Loucy (cell line): Measurements from ENCODE around the gene F3.

Experiments
- H2AFZ ChIP-seq: fragments of 200-600 bp; sonication (generic); 2 replicates; pipeline ENCODE4 v1.6.0; 2016; ENCODE audit warnings: antibody characterized with exemption, mild to moderate bottlenecking, low read length, moderate library complexity
- H3F3A ChIP-seq: fragments of 200-600 bp; 2 replicates; pipeline ENCODE4 v1.6.0; 2016; ENCODE audit warnings: antibody characterized with exemption, low read depth, mild to moderate bottlenecking
- H3K27me3 ChIP-seq: fragments of 200-600 bp; sonication (generic); 2 replicates; pipeline ENCODE4 v1.6.1; 2014; ENCODE audit warnings: low read length, mild to moderate bottlenecking; ENCODE audit not compliant: insufficient read depth, poor library complexity, severe bottlenecking
- H3K36me3 ChIP-seq: fragments of 200-600 bp; sonication (generic); 2 replicates; pipeline ENCODE4 v1.6.1; 2016; ENCODE audit warnings: low read length; ENCODE audit not compliant: insufficient read depth
- H3K4me1 ChIP-seq: fragments of 200-600 bp; sonication (generic); 2 replicates; pipeline ENCODE4 v1.5.1; 2014; ENCODE audit warnings: low read length, mild to moderate bottlenecking; ENCODE audit not compliant: insufficient read depth, poor library complexity, severe bottlenecking
- H3K4me2 ChIP-seq: fragments of 200-600 bp; sonication (generic); 2 replicates; pipeline ENCODE4 v1.6.0; 2014; ENCODE audit warnings: antibody characterized with exemption, low read length, low read depth, mild to moderate bottlenecking; ENCODE audit not compliant: poor library complexity, severe bottlenecking
- H3K4me3 ChIP-seq: fragments of 200-600 bp; sonication (generic); 2 replicates; pipeline ENCODE4 v1.5.1; 2014; ENCODE audit warnings: low read length, mild to moderate bottlenecking, mixed read lengths; ENCODE audit not compliant: poor library complexity, severe bottlenecking
- H3K79me2 ChIP-seq: fragments of 200-600 bp; sonication (generic); 2 replicates; pipeline ENCODE4 v1.6.1; 2014; ENCODE audit warnings: low read length; ENCODE audit not compliant: insufficient read depth
- H3K9ac ChIP-seq: fragments of 200-600 bp; sonication (generic); 2 replicates; pipeline ENCODE4 v1.6.0; 2014; ENCODE audit warnings: mild to moderate bottlenecking, low read depth, low read length, moderate library complexity; ENCODE audit not compliant: poor library complexity, severe bottlenecking
- H3K9me2 ChIP-seq: fragments of 200-600 bp; sonication (generic); replicated peaks from 2 replicates; pipeline ENCODE4 v1.6.1; 2016; ENCODE audit warnings: low read depth, low read length, mixed read lengths
- H3K9me3 ChIP-seq: fragments of 200-600 bp; sonication (generic); 2 replicates; pipeline ENCODE4 v1.6.1; 2014; ENCODE audit warnings: mild to moderate bottlenecking, antibody characterized with exemption, low read length, low read depth; ENCODE audit not compliant: insufficient read depth
- H4K20me1 ChIP-seq: fragments of 200-600 bp; sonication (generic); 2 replicates; pipeline ENCODE4 v1.6.0; 2014; ENCODE audit warnings: antibody characterized with exemption, low read length, mild to moderate bottlenecking; ENCODE audit not compliant: insufficient read depth, poor library complexity, severe bottlenecking
- CTCF ChIP-seq: fragments of 200-600 bp; sonication (generic); conservative IDR thresholded peaks from 2 replicates; pipeline ENCODE4 v1.5.1; 2014; ENCODE audit warnings: mild to moderate bottlenecking, antibody characterized with exemption, low read length
- EZH2phosphoT487 ChIP-seq: fragments of 200-600 bp; IDR thresholded peaks from 2 replicates; pipeline ENCODE4 v1.6.1; 2018; ENCODE audit warnings: antibody characterized with exemption, mild to moderate bottlenecking, moderate library complexity, borderline replicate concordance

The F3 gene

GRCh38 chr1:94553931-94554330 lies 12.4 kb upstream of the F3 start:
- Histone ChIP-seq H4K20me1 (no peaks in the 10 kb centered on the region), H3K9me3 (no peaks in the 10 kb centered on the region), H3K27me3 (no peaks in the 10 kb centered on the region), H3K9ac (no peak overlapping the region), H3K79me2 (no peaks in the 10 kb centered on the region), H3K36me3 (no peaks in the 10 kb centered on the region), H3K4me3 (no peak overlapping the region), H3K9me2 (no peaks in the 10 kb centered on the region), H3F3A (no peaks in the 10 kb centered on the region), H2AFZ (no peak overlapping the region), H3K4me1 (no peaks in the 10 kb centered on the region), H3K4me2 (no peak overlapping the region)
- no peak for TF ChIP-seq CTCF
- TF ChIP-seq EZH2phosphoT487: no peak

GRCh38 chr1:94553323-94553730 lies 11.8 kb upstream of the F3 start:
- TF ChIP-seq EZH2phosphoT487 (no peak), CTCF (no peak)
- H3K9me3 ChIP-seq: no peaks in the 10 kb centered on the region
- H3K27me3 ChIP-seq: no peaks in the 10 kb centered on the region
- no peak overlapping the region for H2AFZ ChIP-seq
- H3K36me3 ChIP-seq: no peaks in the 10 kb centered on the region
- no peak overlapping the region for H3K9ac ChIP-seq
- H3K79me2 ChIP-seq: no peaks in the 10 kb centered on the region
- no peaks in the 10 kb centered on the region for H4K20me1 ChIP-seq
- H3K4me3 ChIP-seq: no peak overlapping the region
- H3K9me2 ChIP-seq: no peaks in the 10 kb centered on the region
- H3F3A ChIP-seq: no peaks in the 10 kb centered on the region
- H3K4me2 ChIP-seq: no peak overlapping the region
- no peaks in the 10 kb centered on the region for H3K4me1 ChIP-seq

GRCh38 chr1:94552071-94552586 lies 10.6 kb upstream of the F3 start:
- TF ChIP-seq CTCF: no peak
- no peak for TF ChIP-seq EZH2phosphoT487
- H3K79me2 ChIP-seq: no peaks in the 10 kb centered on the region
- H4K20me1 ChIP-seq: no peaks in the 10 kb centered on the region
- H3K9me2 ChIP-seq: no peaks in the 10 kb centered on the region
- no peak overlapping the region for H3K4me3 ChIP-seq
- H3K9ac ChIP-seq: no peak overlapping the region
- no peaks in the 10 kb centered on the region for H3K4me1 ChIP-seq
- no peaks in the 10 kb centered on the region for H3F3A ChIP-seq
- no peak overlapping the region for H2AFZ ChIP-seq
- no peaks in the 10 kb centered on the region for H3K9me3 ChIP-seq
- no peaks in the 10 kb centered on the region for H3K36me3 ChIP-seq
- H3K4me2 ChIP-seq: no peak overlapping the region
- H3K27me3 ChIP-seq: no peaks in the 10 kb centered on the region
